H1 (cell line): Measurements from ENCODE around the gene WDR3. TPM values are rescaled to one million over a fixed set of nuclear protein-coding genes. Genes with fewer than 3 reads are reported as not detected.

Experiments used
- CTCF ChIA-PET: fragments of 300-600 bp; sonication (Branson Sonifier 250); formaldehyde crosslinking; loops from one replicate; lab custom pipeline; 2021; ENCODE audit not compliant: partially characterized antibody; lab: Charles Lee
- POLR2A ChIA-PET: fragments of 300-600 bp; sonication (Branson Sonifier 250); formaldehyde crosslinking; loops from one replicate; lab custom pipeline; 2021; ENCODE audit warnings: inconsistent platforms; ENCODE audit not compliant: partially characterized antibody; lab: Charles Lee
- DNase-seq, 2 experiments: peaks; one replicate each; pipeline versions ENCODE4 v3.0.0 to v3.0.0-alpha.2; 2010 to 2022; ENCODE audit warnings: low spot score in 2 of 2, low read depth in 1 of 2, mixed read lengths in 1 of 2
- FAIRE-seq: peaks from 2 replicates; lab custom pipeline; 2011; peaks lifted over from hg19 to GRCh38; lab: Jason Lieb, UNC
- H2AFZ ChIP-seq: 2 replicates; pipeline ENCODE4 v1.8.1; 2012; ENCODE audit warnings: low read length, inconsistent platforms
- H2AK5ac ChIP-seq: 2 replicates; pipeline ENCODE4 v1.6.1; 2013; ENCODE audit warnings: low read depth, low read length
- H2BK120ac ChIP-seq: replicated peaks from 2 replicates; pipeline ENCODE3; 2013; ENCODE audit warnings: low read depth, low read length, inconsistent platforms
- H2BK12ac ChIP-seq: 2 replicates; pipeline ENCODE4 v1.6.1; 2013; ENCODE audit warnings: low read depth, low read length
- H2BK15ac ChIP-seq: 2 replicates; pipeline ENCODE4 v1.6.1; 2013; ENCODE audit warnings: low read length
- H2BK20ac ChIP-seq: 2 replicates; pipeline ENCODE4 v1.6.1; 2013; ENCODE audit warnings: low read length
- H2BK5ac ChIP-seq: 2 replicates; pipeline ENCODE4 v1.6.1; 2013; ENCODE audit warnings: low read depth, low read length
- H3K14ac ChIP-seq: 2 replicates; pipeline ENCODE4 v1.6.1; 2013; ENCODE audit warnings: inconsistent platforms; ENCODE audit not compliant: insufficient read length
- H3K18ac ChIP-seq: 2 replicates; pipeline ENCODE4 v1.6.1; 2013; ENCODE audit warnings: low read length; ENCODE audit errors: extremely low read depth
- H3K23ac ChIP-seq: 2 replicates; pipeline ENCODE4 v1.6.1; 2013; ENCODE audit warnings: inconsistent platforms; ENCODE audit not compliant: insufficient read length
- H3K23me2 ChIP-seq: 2 replicates; pipeline ENCODE4 v1.6.1; 2013; ENCODE audit warnings: low read depth, low read length
- H3K27ac ChIP-seq: 2 replicates; pipeline ENCODE4 v1.6.1; 2011; ENCODE audit warnings: low read depth, low read length, inconsistent platforms
- H3K27me3 ChIP-seq, 4 experiments: replicated peaks in 1 of 4; 1 replicate in 1 of 4; 2 replicates in 3 of 4; pipeline versions ENCODE4 v1.6.1 to v1.8.1; 2011 to 2013; ENCODE audit warnings: low read length in 3 of 4, mild to moderate bottlenecking in 3 of 4, inconsistent platforms in 2 of 4, mixed read lengths in 2 of 4, moderate library complexity in 1 of 4; ENCODE audit not compliant: control insufficient read depth in 3 of 4, insufficient read depth in 3 of 4; ENCODE audit errors: extremely low read depth in 1 of 4
- H3K36me3 ChIP-seq, 4 experiments: 2 replicates each; pipeline versions ENCODE4 v1.6.1 to v1.8.1; 2011 to 2013; ENCODE audit warnings: mild to moderate bottlenecking in 4 of 4, low read length in 3 of 4, moderate library complexity in 2 of 4, control low read depth in 1 of 4, inconsistent platforms in 1 of 4; ENCODE audit not compliant: insufficient read depth in 4 of 4, control insufficient read depth in 2 of 4
- H3K4ac ChIP-seq: replicated peaks from 2 replicates; pipeline ENCODE3; 2013; ENCODE audit warnings: low read length, low read depth, mixed read lengths, inconsistent platforms; ENCODE audit not compliant: insufficient read length
- H3K4me1 ChIP-seq, 4 experiments: replicated peaks in 1 of 4; 1 replicate in 1 of 4; 2 replicates in 3 of 4; pipeline versions ENCODE4 v1.6.1 to v1.8.1; 2011 to 2013; ENCODE audit warnings: low read length in 3 of 4, inconsistent platforms in 2 of 4, mixed read lengths in 1 of 4; ENCODE audit not compliant: insufficient read depth in 4 of 4, control insufficient read depth in 3 of 4
- H3K4me2 ChIP-seq, 2 experiments: 2 replicates each; pipeline versions ENCODE4 v1.6.1 to v1.8.1; 2011 to 2013; ENCODE audit warnings: low read depth in 2 of 2, low read length in 2 of 2, control low read depth in 1 of 2, inconsistent platforms in 1 of 2, mild to moderate bottlenecking in 1 of 2; ENCODE audit not compliant: insufficient read depth in 1 of 2
- H3K4me3 ChIP-seq, 4 experiments: fragments of 200-600, 300-600 bp in 1 of 4; sonication (generic), shearing (Covaris generic), sonication (Bioruptor Twin) in 1 of 4; 2 replicates each; pipeline versions ENCODE4 v1.5.1 to v1.8.1; 2011 to 2016; ENCODE audit warnings: low read length in 4 of 4, low read depth in 3 of 4, control low read depth in 2 of 4, inconsistent platforms in 2 of 4, mild to moderate bottlenecking in 2 of 4, mixed read lengths in 1 of 4, moderate library complexity in 1 of 4; ENCODE audit not compliant: insufficient read depth in 2 of 4; ENCODE audit errors: extremely low read depth in 1 of 4
- H3K56ac ChIP-seq: replicated peaks from 2 replicates; pipeline ENCODE3; 2013; ENCODE audit warnings: low read depth, mild to moderate bottlenecking, mixed read lengths, low read length, inconsistent platforms; ENCODE audit not compliant: insufficient read length
- H3K79me1 ChIP-seq: 2 replicates; pipeline ENCODE4 v1.6.1; 2013; ENCODE audit warnings: low read depth, low read length, control low read depth
- H3K79me2 ChIP-seq, 2 experiments: 2 replicates each; pipeline versions ENCODE4 v1.6.1 to v1.8.1; 2012 to 2013; ENCODE audit warnings: low read length in 2 of 2, mild to moderate bottlenecking in 2 of 2, inconsistent platforms in 1 of 2; ENCODE audit not compliant: insufficient read depth in 2 of 2, control insufficient read depth in 1 of 2
- H3K9ac ChIP-seq, 4 experiments: replicated peaks in 1 of 4; 1 replicate in 1 of 4; 2 replicates in 3 of 4; pipeline versions ENCODE4 v1.6.1 to v1.8.1; 2011 to 2013; ENCODE audit warnings: low read depth in 3 of 4, low read length in 3 of 4, control low read depth in 2 of 4, mild to moderate bottlenecking in 2 of 4, moderate library complexity in 2 of 4, inconsistent platforms in 1 of 4; ENCODE audit errors: extremely low read depth in 1 of 4
- H3K9me3 ChIP-seq, 2 experiments: 2 replicates each; pipeline versions ENCODE4 v1.6.1 to v1.8.1; 2012 to 2013; ENCODE audit warnings: mild to moderate bottlenecking in 2 of 2, moderate library complexity in 2 of 2, control low read depth in 1 of 2, inconsistent platforms in 1 of 2, low read depth in 1 of 2, low read length in 1 of 2, mixed read lengths in 1 of 2; ENCODE audit not compliant: insufficient read depth in 2 of 2
- H4K20me1 ChIP-seq, 2 experiments: replicated peaks in 1 of 2; 2 replicates each; pipeline versions ENCODE3 to v1.8.1; 2011 to 2013; ENCODE audit warnings: inconsistent platforms in 2 of 2, low read length in 2 of 2, mild to moderate bottlenecking in 1 of 2; ENCODE audit not compliant: insufficient read depth in 2 of 2, control insufficient read depth in 1 of 2
- H4K5ac ChIP-seq: 2 replicates; pipeline ENCODE4 v1.6.1; 2013; ENCODE audit warnings: low read length, low read depth, mixed read lengths, inconsistent platforms; ENCODE audit not compliant: insufficient read length
- H4K8ac ChIP-seq: 2 replicates; pipeline ENCODE4 v1.8.0; 2013; ENCODE audit warnings: mild to moderate bottlenecking, moderate library complexity, low read length, inconsistent platforms; ENCODE audit not compliant: insufficient read depth; ENCODE audit errors: extremely low read depth
- H4K91ac ChIP-seq: replicated peaks from 2 replicates; pipeline ENCODE3; 2013; ENCODE audit warnings: low read length, mixed read lengths, inconsistent platforms; ENCODE audit not compliant: insufficient read length
- TEAD4 ChIP-seq: IDR thresholded peaks from 2 replicates; pipeline ENCODE4 v1.6.1; 2012; ENCODE audit warnings: low read depth, low read length, inconsistent platforms, mixed read lengths
- WGBS, 2 experiments: shearing (Covaris generic) in 1 of 2; methylation state at CpG; one replicate each; pipeline versions ENCODE4 v1.1.6 to v1.1.7; 2013 to 2015; ENCODE audit warnings: low lambda C conversion rate in 2 of 2, mixed read lengths in 2 of 2, inconsistent platforms in 1 of 2, low coverage in 1 of 2, missing lambda C conversion rate in 1 of 2; ENCODE audit not compliant: insufficient replicate concordance in 2 of 2, insufficient coverage in 1 of 2, insufficient read length in 1 of 2; ENCODE audit errors: extremely low coverage in 1 of 2, missing lambda C conversion rate in 1 of 2; 5-methylcytosine and 5-hydroxymethylcytosine counted together
- polyA plus RNA-seq, 7 experiments: library from polyadenylated mRNA; depleted of rRNA in 3 of 7; stranded (reverse) in 5 of 7; unstranded in 2 of 7; fragments of >200 nt in 5 of 7; fragments of 200-250 nt in 2 of 7; gene quantifications; 1 replicate in 5 of 7; 2 replicates in 1 of 7; 4 replicates in 1 of 7; pipeline versions ENCODE4 v1.2.1 to v1.2.3, GENCODE V29; 2011 to 2013; ENCODE audit warnings: missing spikeins in 2 of 7, mixed read lengths in 2 of 7
- total RNA-seq: library from RNA; stranded (reverse); fragmentation: NEBNext Ultra II Directional; extraction: Animal tissue kit (Norgen Biotek cat#: 25700); gene quantifications from 2 replicates; pipeline ENCODE4 v1.2.1, GENCODE V29; 2021

WDR3 gene
- total and polyA plus RNA-seq, 2 of the 8 experiments (the other 6 are each of a cell fraction or from before 2014, with no cell fraction given): 18.2 to 67.9 TPM

DNA sequence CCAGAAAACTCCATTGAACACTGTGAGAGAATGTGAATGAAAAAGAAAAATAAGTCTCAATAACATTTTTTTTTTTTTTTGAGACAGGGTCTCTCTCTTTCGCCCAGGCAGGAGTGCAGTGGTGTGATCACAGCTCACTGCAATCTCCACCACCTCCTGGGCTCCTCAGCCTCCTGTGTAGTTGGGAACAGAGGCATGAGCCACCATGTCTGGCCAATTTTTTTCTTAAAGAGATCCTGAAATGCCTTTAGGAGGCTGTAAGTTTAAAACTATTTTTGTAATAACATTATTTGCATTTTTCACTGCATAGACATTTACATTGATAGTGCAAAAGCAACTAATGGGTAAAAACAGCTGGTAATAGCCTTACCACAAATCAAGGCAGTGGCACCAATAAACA is 35.5 kb upstream of the WDR3 start:
- no peak overlapping the region for H3K14ac ChIP-seq
- H3K27ac ChIP-seq: no peak overlapping the region
- CTCF ChIA-PET: interaction anchor here (0.7 to 3.1 kb wide), 8 partner anchors 8 to 380 kb away, joined by 3 to 17 read pairs (median 5); no protein-coding TSS in a partner anchor
- no peak overlapping the region for H2BK120ac ChIP-seq
- DNase-seq (no peak), FAIRE-seq (no peak)
- H3K36me3 ChIP-seq: peaks cover 0 to 17% (median 12%) of the 10 kb centered on the region in 4 experiments; a peak in 6 of 8 replicates
- no peak overlapping the region for H3K23ac ChIP-seq
- no peak overlapping the region for H2BK20ac ChIP-seq
- no peak overlapping the region for H2AFZ ChIP-seq
- H4K20me1 ChIP-seq: no peaks in the 10 kb centered on the region
- H4K91ac ChIP-seq: no peak overlapping the region
- H3K9ac ChIP-seq: no peak overlapping the region
- no peaks in the 10 kb centered on the region for H3K27me3 ChIP-seq
- H3K4me1 ChIP-seq: no peaks in the 10 kb centered on the region
- H4K8ac ChIP-seq: no peak overlapping the region
- H2AK5ac ChIP-seq: no peak overlapping the region
- 93% methylated on average over 1 of the region's 1 CpG; no CpG with 5 or more reads in 1 of the 2 experiments for WGBS, 2 experiments
- no peaks in the 10 kb centered on the region for H3K79me2 ChIP-seq
- H3K4ac ChIP-seq: no peak overlapping the region
- no peak overlapping the region for H3K4me2 ChIP-seq
- H3K23me2 ChIP-seq: no peaks in the 10 kb centered on the region
- H2BK15ac ChIP-seq: no peak overlapping the region
- no peak overlapping the region for H3K4me3 ChIP-seq
- no peak overlapping the region for H2BK5ac ChIP-seq
- H3K9me3 ChIP-seq: no peaks in the 10 kb centered on the region
- POLR2A ChIA-PET: no interaction called here
- no peak overlapping the region for H2BK12ac ChIP-seq
- H3K56ac ChIP-seq: no peak overlapping the region
- no peak overlapping the region for H4K5ac ChIP-seq
- H3K18ac ChIP-seq: no peak overlapping the region
- no peaks in the 10 kb centered on the region for H3K79me1 ChIP-seq
- no peak for TF ChIP-seq TEAD4
